Measurements from ENCODE around the gene FOLR3. TPM values are rescaled to one million over a fixed set of nuclear protein-coding genes. Genes with fewer than 3 reads are reported as not detected.

Gene FOLR3
- total RNA-seq, 1 donor from 2014 or later = 29.0 TPM

- no peak for DNase-seq
- no peaks in the 10 kb centered on the region for H3K4me1 ChIP-seq
- no peak overlapping the region for H3K4me3 ChIP-seq
- intact Hi-C loops (cut with DNase I) = no loop called here
- no peaks in the 10 kb centered on the region for H3K36me3 ChIP-seq
- no peaks in the 10 kb centered on the region for H3K27me3 ChIP-seq
- no peaks in the 10 kb centered on the region for H3K9me3 ChIP-seq
- H3K27ac ChIP-seq = no peak overlapping the region
- TF ChIP-seq, protein P1, sequence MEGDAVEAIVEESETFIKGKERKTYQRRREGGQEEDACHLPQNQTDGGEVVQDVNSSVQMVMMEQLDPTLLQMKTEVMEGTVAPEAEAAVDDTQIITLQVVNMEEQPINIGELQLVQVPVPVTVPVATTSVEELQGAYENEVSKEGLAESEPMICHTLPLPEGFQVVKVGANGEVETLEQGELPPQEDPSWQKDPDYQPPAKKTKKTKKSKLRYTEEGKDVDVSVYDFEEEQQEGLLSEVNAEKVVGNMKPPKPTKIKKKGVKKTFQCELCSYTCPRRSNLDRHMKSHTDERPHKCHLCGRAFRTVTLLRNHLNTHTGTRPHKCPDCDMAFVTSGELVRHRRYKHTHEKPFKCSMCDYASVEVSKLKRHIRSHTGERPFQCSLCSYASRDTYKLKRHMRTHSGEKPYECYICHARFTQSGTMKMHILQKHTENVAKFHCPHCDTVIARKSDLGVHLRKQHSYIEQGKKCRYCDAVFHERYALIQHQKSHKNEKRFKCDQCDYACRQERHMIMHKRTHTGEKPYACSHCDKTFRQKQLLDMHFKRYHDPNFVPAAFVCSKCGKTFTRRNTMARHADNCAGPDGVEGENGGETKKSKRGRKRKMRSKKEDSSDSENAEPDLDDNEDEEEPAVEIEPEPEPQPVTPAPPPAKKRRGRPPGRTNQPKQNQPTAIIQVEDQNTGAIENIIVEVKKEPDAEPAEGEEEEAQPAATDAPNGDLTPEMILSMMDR (IDR thresholded peaks at IDR 0.05) = no peak
- peak; percentile 42 for ATAC-seq
These were observed 16.3 kb upstream of the FOLR3 start for GRCh38 chr11:72119198-72119597.

GRCh38 chr11:72120930-72121329 is 14.6 kb upstream of the FOLR3 start:
- Histone ChIP-seq H3K4me1 (no peaks in the 10 kb centered on the region), H3K27me3 (no peaks in the 10 kb centered on the region), H3K27ac (no peak overlapping the region), H3K36me3 (no peaks in the 10 kb centered on the region), H3K4me3 (no peak overlapping the region), H3K9me3 (no peaks in the 10 kb centered on the region)
- TF ChIP-seq, protein P1 (IDR thresholded peaks at IDR 0.05) = no peak
- DNase-seq (no peak), ATAC-seq (no peak)
- intact Hi-C loops (cut with DNase I) = no loop called here

DNA sequence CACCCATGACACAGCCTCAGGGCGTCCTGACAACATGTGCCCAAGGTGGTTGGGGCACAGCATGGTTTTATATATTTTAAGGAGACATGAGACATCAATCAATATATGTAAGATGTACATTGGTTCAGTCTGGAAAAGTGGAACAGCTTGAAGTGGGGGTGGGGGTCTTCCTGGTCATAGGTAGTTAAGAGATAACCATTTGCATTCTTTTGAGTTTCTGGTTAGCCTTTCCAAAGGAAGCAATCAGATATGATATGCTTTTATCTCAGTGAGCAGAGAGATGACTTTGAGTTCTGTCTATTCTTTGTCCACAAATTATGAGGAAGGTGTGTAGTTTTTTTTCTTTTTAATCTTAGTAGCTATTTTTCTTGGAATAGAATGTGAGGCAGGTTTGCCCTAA is 12.9 kb upstream of the FOLR3 start:
- Histone ChIP-seq H3K4me1 (no peaks in the 10 kb centered on the region), H3K9me3 (no peaks in the 10 kb centered on the region), H3K27me3 (no peaks in the 10 kb centered on the region), H3K36me3 (no peaks in the 10 kb centered on the region), H3K4me3 (no peak overlapping the region), H3K27ac (no peak overlapping the region)
- TF ChIP-seq, protein P1 (IDR thresholded peaks at IDR 0.05) = no peak
- ATAC-seq (no peak), DNase-seq (no peak)
- intact Hi-C loops (cut with DNase I) = no loop called here

DNA sequence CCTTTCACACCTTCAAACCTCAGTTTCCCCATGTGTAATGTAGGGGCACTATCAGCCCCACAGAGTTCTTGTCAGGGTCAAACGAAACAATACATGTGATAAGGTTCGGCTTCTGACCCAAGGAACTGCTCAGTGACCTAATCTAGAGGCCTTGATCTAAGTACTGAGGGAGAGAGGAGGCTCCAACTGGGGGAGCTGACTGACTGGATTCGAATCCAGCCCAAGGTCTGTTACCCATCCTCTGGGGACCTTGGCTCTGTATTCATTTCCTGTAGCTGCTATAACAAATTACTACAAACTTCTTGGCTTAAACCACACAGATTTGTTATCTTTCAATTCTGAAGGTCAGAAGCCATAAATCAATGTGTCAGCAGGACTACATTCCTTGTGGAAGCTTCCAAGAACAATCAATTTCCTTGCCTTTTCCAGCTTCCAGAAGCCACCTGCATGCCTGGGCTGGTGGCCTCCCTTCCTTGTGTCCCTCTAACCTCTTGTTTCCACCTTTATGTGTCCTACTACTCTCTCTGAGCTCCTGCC is 12.3 kb upstream of the FOLR3 start:
- Histone ChIP-seq H3K9me3 (no peaks in the 10 kb centered on the region), H3K4me1 (no peaks in the 10 kb centered on the region), H3K27me3 (no peaks in the 10 kb centered on the region), H3K36me3 (no peaks in the 10 kb centered on the region), H3K4me3 (no peak overlapping the region), H3K27ac (no peak overlapping the region)
- TF ChIP-seq, protein P1 (IDR thresholded peaks at IDR 0.05) = no peak
- intact Hi-C loops (cut with DNase I) = no loop called here
- no peak for ATAC-seq
- DNase-seq = no peak

DNA sequence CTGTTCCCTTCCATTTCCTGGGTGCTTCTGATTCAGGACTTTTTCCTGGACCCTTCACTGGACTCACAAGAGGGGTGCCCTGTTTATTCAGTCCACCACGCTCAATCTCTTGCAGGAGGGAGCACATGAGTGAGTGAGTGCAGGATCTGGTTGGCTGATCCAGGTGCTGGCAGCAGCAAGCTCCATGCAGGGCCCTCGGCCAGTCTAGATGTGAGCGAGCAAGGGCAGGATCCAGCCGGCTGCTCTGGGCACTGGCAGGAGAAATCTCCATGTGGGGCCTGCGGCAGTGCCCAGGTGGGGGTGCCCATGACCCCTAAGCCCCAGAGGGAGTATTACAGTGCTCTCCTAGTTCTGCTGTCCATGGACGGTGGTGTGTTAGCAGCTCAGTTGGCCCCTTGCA is 11.5 kb upstream of the FOLR3 start:
- Histone ChIP-seq H3K4me3 (no peak overlapping the region), H3K36me3 (no peaks in the 10 kb centered on the region), H3K4me1 (no peaks in the 10 kb centered on the region), H3K9me3 (no peaks in the 10 kb centered on the region), H3K27me3 (no peaks in the 10 kb centered on the region), H3K27ac (no peak overlapping the region)
- DNase-seq (no peak), ATAC-seq (no peak)
- intact Hi-C loops (cut with DNase I) = no loop called here
- TF ChIP-seq, protein P1 (IDR thresholded peaks at IDR 0.05) = no peak

- no peak overlapping the region for H3K4me3 ChIP-seq
- no peaks in the 10 kb centered on the region for H3K27me3 ChIP-seq
- DNase-seq = no peak
- TF ChIP-seq, protein P1 (IDR thresholded peaks at IDR 0.05) = no peak
- H3K4me1 ChIP-seq = no peaks in the 10 kb centered on the region
- H3K9me3 ChIP-seq = no peaks in the 10 kb centered on the region
- ATAC-seq = no peak
- H3K27ac ChIP-seq = no peak overlapping the region
- intact Hi-C loops (cut with DNase I) = no loop called here
- no peaks in the 10 kb centered on the region for H3K36me3 ChIP-seq
These were observed 9.6 kb upstream of the FOLR3 start for GRCh38 chr11:72125956-72126355.
